Calu3 (cell line): Measurements from ENCODE around the gene FBXL19. TPM values are rescaled to one million over a fixed set of nuclear protein-coding genes. Genes with fewer than 3 reads are reported as not detected.

Experiments
- BruUV-seq: library from RNA; stranded (reverse); fragments of 400-500 nt; replicated peaks from 2 replicates; lab custom pipeline; 2021; lab: Mats Ljungman, UMichigan
- CTCF ChIA-PET: fragments of 300-600 bp; sonication (Branson Sonifier 250); formaldehyde crosslinking; loops from one replicate; lab custom pipeline; 2022; ENCODE audit warnings: antibody characterized with exemption; lab: Charles Lee
- DNase-seq: peaks from one replicate; pipeline ENCODE4 v3.0.0; 2022
- H3K27ac Mint-ChIP-seq: one replicate; pipeline ENCODE4 v1.8.0; 2022; ENCODE audit warnings: mixed read lengths; ENCODE audit not compliant: unreplicated experiment
- H3K27me3 Mint-ChIP-seq: one replicate; pipeline ENCODE4 v1.8.0; 2022; ENCODE audit warnings: mixed read lengths; ENCODE audit not compliant: unreplicated experiment
- H3K36me3 Mint-ChIP-seq: one replicate; pipeline ENCODE4 v1.8.0; 2022; ENCODE audit warnings: mild to moderate bottlenecking, moderate library complexity, mixed read lengths; ENCODE audit not compliant: insufficient read depth, unreplicated experiment
- H3K4me1 Mint-ChIP-seq: one replicate; pipeline ENCODE4 v1.8.0; 2022; ENCODE audit warnings: mild to moderate bottlenecking, low read depth, mixed read lengths; ENCODE audit not compliant: unreplicated experiment
- H3K4me3 Mint-ChIP-seq: one replicate; pipeline ENCODE4 v1.8.0; 2022; ENCODE audit warnings: mild to moderate bottlenecking, low read depth, moderate library complexity, mixed read lengths; ENCODE audit not compliant: unreplicated experiment
- H3K9me3 Mint-ChIP-seq: one replicate; pipeline ENCODE4 v1.8.0; 2022; ENCODE audit warnings: low read depth, mixed read lengths; ENCODE audit not compliant: unreplicated experiment
- intact Hi-C: fragments of 100-400 bp; cut with micrococcal nuclease; formaldehyde crosslinking; loops from one replicate; pipeline ENCODE4 v1.10.0; 2022; ENCODE audit not compliant: unreplicated experiment
- total RNA-seq: library from RNA; stranded (reverse); gene quantifications from 2 replicates; pipeline ENCODE4 v1.2.3, GENCODE V29; 2022
- TF ChIP-seq, protein P1 (sequence below): fragments of 200-600 bp; IDR thresholded peaks from one replicate; pipeline ENCODE4 v1.8.0; 2022; ENCODE audit warnings: antibody characterized with exemption; ENCODE audit not compliant: unreplicated experiment

The FBXL19 gene
- total RNA-seq, 1 experiment from 2014 or later = 43.2 TPM

DNA sequence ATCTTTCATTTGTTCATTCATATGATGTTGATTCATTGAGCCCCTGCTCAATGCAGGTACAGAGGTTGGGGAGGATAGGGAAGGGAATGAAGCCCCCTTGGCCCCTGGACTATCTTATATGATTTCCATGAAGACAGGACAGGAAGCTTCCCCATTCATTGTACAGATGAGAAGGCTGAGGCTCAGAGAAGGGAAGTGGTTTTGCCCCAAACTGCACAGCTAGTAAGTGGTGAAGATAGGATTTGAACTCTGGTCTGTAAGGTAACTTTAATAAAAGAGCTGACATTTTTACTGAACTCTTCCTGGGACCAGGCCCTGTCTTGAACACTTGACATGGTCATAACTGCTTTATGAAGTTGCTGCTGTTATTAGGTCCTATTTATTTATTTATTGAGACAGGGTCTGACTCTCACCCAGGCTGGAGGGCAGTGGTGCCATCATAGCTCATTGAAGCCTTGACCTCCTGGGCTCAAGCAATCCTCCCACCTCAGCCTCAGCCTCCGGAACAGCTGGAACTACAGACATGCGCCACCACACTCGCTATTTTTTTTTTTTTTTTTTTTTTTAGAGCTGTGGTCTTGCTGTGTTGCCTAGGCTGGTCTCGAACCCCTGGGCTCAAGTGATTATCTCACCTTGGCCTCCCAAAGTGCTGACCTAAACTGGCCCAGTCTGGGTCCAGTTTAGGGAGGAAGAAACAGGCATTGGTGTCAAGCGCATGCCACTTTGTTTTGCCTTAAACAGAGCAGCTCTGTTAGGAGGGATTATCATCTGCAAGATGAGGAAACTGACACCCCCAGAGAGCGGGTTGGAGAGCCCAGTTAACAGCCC, 22.0 kb upstream of the FBXL19 start:
- CTCF ChIA-PET = interaction anchor here (0.7 to 2.2 kb wide), 3 partner anchors 57 to 154 kb away, joined by 3 to 19 read pairs (median 3); no protein-coding TSS in a partner anchor
- H3K9me3 Mint-ChIP-seq = peaks cover 2% of the 10 kb centered on the region
- peak overlapping the region; percentile 36 for H3K4me3 Mint-ChIP-seq
- H3K4me1 Mint-ChIP-seq = peaks cover 25% of the 10 kb centered on the region
- TF ChIP-seq, protein P1, sequence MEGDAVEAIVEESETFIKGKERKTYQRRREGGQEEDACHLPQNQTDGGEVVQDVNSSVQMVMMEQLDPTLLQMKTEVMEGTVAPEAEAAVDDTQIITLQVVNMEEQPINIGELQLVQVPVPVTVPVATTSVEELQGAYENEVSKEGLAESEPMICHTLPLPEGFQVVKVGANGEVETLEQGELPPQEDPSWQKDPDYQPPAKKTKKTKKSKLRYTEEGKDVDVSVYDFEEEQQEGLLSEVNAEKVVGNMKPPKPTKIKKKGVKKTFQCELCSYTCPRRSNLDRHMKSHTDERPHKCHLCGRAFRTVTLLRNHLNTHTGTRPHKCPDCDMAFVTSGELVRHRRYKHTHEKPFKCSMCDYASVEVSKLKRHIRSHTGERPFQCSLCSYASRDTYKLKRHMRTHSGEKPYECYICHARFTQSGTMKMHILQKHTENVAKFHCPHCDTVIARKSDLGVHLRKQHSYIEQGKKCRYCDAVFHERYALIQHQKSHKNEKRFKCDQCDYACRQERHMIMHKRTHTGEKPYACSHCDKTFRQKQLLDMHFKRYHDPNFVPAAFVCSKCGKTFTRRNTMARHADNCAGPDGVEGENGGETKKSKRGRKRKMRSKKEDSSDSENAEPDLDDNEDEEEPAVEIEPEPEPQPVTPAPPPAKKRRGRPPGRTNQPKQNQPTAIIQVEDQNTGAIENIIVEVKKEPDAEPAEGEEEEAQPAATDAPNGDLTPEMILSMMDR = no peak
- no peak overlapping the region for H3K27ac Mint-ChIP-seq
- BruUV-seq = no TSS peak
- no peaks in the 10 kb centered on the region for H3K27me3 Mint-ChIP-seq
- peaks cover 13% of the 10 kb centered on the region for H3K36me3 Mint-ChIP-seq
- no peak for DNase-seq
- intact Hi-C loops = no loop called here

GRCh38 chr16:30902029-30902972, 21.1 kb upstream of the FBXL19 start:
- peaks cover 5% of the 10 kb centered on the region for H3K36me3 Mint-ChIP-seq
- peak overlapping the region; percentile 72 for H3K4me3 Mint-ChIP-seq
- peak overlapping the region; percentile 81 for H3K27ac Mint-ChIP-seq
- CTCF ChIA-PET = interaction anchor here (0.8 to 2.2 kb wide), 3 partner anchors 58 to 87 kb away, joined by 3 to 19 read pairs (median 3); no protein-coding TSS in a partner anchor
- H3K27me3 Mint-ChIP-seq = no peaks in the 10 kb centered on the region
- peaks cover 2% of the 10 kb centered on the region for H3K9me3 Mint-ChIP-seq
- DNase-seq = peak; percentile 82
- BruUV-seq = no TSS peak
- intact Hi-C loops = no loop called here
- TF ChIP-seq, protein P1 = no peak
- H3K4me1 Mint-ChIP-seq = peaks cover 21% of the 10 kb centered on the region

DNA sequence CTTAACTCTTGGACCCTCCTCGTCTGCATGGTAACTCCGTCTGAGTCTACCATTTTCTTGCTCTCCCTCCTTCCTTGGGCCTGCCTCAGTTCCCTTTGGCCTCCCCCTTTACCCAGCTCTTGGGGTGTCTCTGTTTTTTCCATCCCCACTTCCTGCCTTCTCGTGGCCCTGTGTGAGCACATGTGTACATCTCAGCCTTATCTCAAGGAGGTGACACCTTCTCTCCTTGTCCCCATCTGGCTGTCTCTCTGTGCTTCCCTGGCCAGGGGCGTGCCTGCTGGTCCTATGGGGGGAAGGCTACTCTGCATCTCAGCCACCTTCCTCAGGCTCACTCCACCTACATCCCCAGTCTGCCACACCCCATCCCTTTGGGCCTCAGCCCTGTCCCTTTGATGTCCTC, 20.4 kb upstream of the FBXL19 start:
- TF ChIP-seq, protein P1 = no peak
- Mint-ChIP-seq H3K36me3 (peaks cover 5% of the 10 kb centered on the region), H3K4me1 (peaks cover 18% of the 10 kb centered on the region), H3K4me3 (peak overlapping the region; percentile 72), H3K27ac (peak overlapping the region; percentile 81), H3K9me3 (peaks cover 2% of the 10 kb centered on the region), H3K27me3 (no peaks in the 10 kb centered on the region)
- intact Hi-C loops = no loop called here
- no TSS peak for BruUV-seq
- CTCF ChIA-PET = interaction anchor here (0.8 to 2.2 kb wide), 3 partner anchors 58 to 88 kb away, joined by 3 to 19 read pairs (median 3); no protein-coding TSS in a partner anchor
- DNase-seq = no peak

DNA sequence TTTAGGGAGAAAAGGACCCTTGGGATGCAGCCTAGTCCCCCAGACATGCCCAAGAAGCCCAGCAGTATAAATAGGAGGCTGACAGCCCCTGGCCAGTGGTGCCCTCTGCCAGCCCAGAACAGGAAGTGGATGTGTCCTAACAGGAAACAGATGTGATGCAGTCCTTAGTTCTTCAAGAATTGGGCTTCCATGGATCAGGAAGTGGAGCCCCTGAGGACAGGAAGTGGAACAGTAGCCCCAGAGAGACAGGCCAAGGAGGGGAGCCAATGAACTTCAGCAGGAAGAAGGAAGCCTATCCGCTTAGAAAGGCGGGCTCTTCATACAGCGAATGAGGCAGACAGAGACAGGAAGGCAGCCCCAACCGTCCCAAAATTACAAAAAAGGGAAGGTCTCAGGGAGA, 19.8 kb upstream of the FBXL19 start:
- Mint-ChIP-seq H3K27ac (no peak overlapping the region), H3K36me3 (peaks cover 5% of the 10 kb centered on the region), H3K4me1 (peaks cover 18% of the 10 kb centered on the region), H3K27me3 (no peaks in the 10 kb centered on the region), H3K4me3 (no peak overlapping the region), H3K9me3 (peaks cover 2% of the 10 kb centered on the region)
- CTCF ChIA-PET = no interaction called here
- intact Hi-C loops = no loop called here
- no TSS peak for BruUV-seq
- TF ChIP-seq, protein P1 = no peak
- DNase-seq = no peak
